OCI-LY7 (cell line): ENCODE data around the gene PLA2G4E. TPM values are rescaled to one million over a fixed set of nuclear protein-coding genes. Genes with fewer than 3 reads are reported as not detected.

Experiments used
- BruUV-seq: library from RNA; stranded (reverse); fragments of 400-500 nt; replicated peaks from 2 replicates; lab custom pipeline; 2021; lab: Mats Ljungman, UMichigan
- CTCF ChIA-PET: fragments of 300-600 bp; sonication (Branson Sonifier 250); formaldehyde crosslinking; loops from one replicate; lab custom pipeline; 2022; ENCODE audit warnings: antibody characterized with exemption; ENCODE audit not compliant: unreplicated experiment; lab: Charles Lee
- POLR2A ChIA-PET: fragments of 300-600 bp; sonication (Branson Sonifier 250); formaldehyde crosslinking; loops from one replicate; lab custom pipeline; 2022; ENCODE audit warnings: antibody characterized with exemption; lab: Charles Lee
- DNase-seq: peaks from one replicate; pipeline ENCODE4 v3.0.0-alpha.2; 2015; ENCODE audit warnings: low spot score
- H2AFZ ChIP-seq: fragments of 200-600 bp; sonication (generic), shearing (Covaris generic); 2 replicates; pipeline ENCODE4 v1.6.1; 2014; ENCODE audit warnings: mild to moderate bottlenecking, antibody characterized with exemption, low read length, moderate library complexity
- H3K27ac ChIP-seq: fragments of 200-600 bp; sonication (generic); 2 replicates; pipeline ENCODE4 v1.5.1; 2014; ENCODE audit warnings: mixed run types, low read depth, mild to moderate bottlenecking, moderate library complexity, low read length, inconsistent platforms; ENCODE audit not compliant: poor library complexity, severe bottlenecking
- H3K36me3 ChIP-seq: fragments of 200-600 bp; sonication (generic); 2 replicates; pipeline ENCODE4 v1.6.1; 2014; ENCODE audit warnings: mild to moderate bottlenecking, antibody characterized with exemption, low read length, moderate library complexity, mixed read lengths; ENCODE audit not compliant: insufficient read depth
- H3K4me1 ChIP-seq: fragments of 200-600 bp; sonication (generic); 2 replicates; pipeline ENCODE4 v1.5.1; 2014; ENCODE audit warnings: mild to moderate bottlenecking, low read length; ENCODE audit not compliant: insufficient read depth, poor library complexity, severe bottlenecking
- H3K4me2 ChIP-seq: fragments of 200-600 bp; sonication (generic); 2 replicates; pipeline ENCODE4 v1.6.1; 2014; ENCODE audit warnings: mild to moderate bottlenecking, low read length
- H3K4me3 ChIP-seq: fragments of 200-600 bp; sonication (generic); 2 replicates; pipeline ENCODE4 v1.5.1; 2014; ENCODE audit warnings: mild to moderate bottlenecking, low read depth, low read length; ENCODE audit not compliant: poor library complexity, severe bottlenecking
- H3K79me2 ChIP-seq: fragments of 200-600 bp; sonication (generic); 2 replicates; pipeline ENCODE4 v1.6.1; 2016; ENCODE audit warnings: low read depth, mild to moderate bottlenecking, low read length, moderate library complexity, mixed read lengths; ENCODE audit not compliant: insufficient read depth
- H3K9me2 ChIP-seq: fragments of 200-600 bp; sonication (generic); 2 replicates; pipeline ENCODE4 v1.6.1; 2016; ENCODE audit warnings: mild to moderate bottlenecking, low read length, mixed read lengths; ENCODE audit not compliant: insufficient read depth
- H3K9me3 ChIP-seq: fragments of 200-600 bp; sonication (generic); 2 replicates; pipeline ENCODE4 v1.6.1; 2014; ENCODE audit warnings: mild to moderate bottlenecking, mixed run types, low read length, mixed read lengths
- H4K20me1 ChIP-seq: fragments of 200-600 bp; sonication (generic); 2 replicates; pipeline ENCODE4 v1.6.1; 2014; ENCODE audit warnings: mild to moderate bottlenecking, antibody characterized with exemption, low read length, moderate library complexity, mixed read lengths; ENCODE audit not compliant: insufficient read depth
- CTCF ChIP-seq: fragments of 200-600 bp; sonication (generic); conservative IDR thresholded peaks from 2 replicates; pipeline ENCODE4 v1.5.1; 2014; ENCODE audit warnings: mild to moderate bottlenecking, antibody characterized with exemption, low read length, moderate library complexity, mixed read lengths
- EZH2phosphoT487 ChIP-seq: fragments of 200-600 bp; sonication (generic); IDR thresholded peaks from 2 replicates; pipeline ENCODE4 v1.6.1; 2018; ENCODE audit warnings: low read depth, borderline replicate concordance, mild to moderate bottlenecking, mixed run types, antibody characterized with exemption, low read length, moderate library complexity, mixed read lengths
- intact Hi-C: fragments of 100-400 bp; cut with micrococcal nuclease; formaldehyde crosslinking; loops from one replicate; pipeline ENCODE4 v1.10.0; 2022; ENCODE audit not compliant: unreplicated experiment
- total RNA-seq, 2 experiments: library from RNA; depleted of rRNA in 1 of 2; stranded (reverse); fragments of >200 nt in 1 of 2; shearing (Covaris generic) in 1 of 2; gene quantifications; 2 replicates each; pipeline ENCODE4 v1.2.3, GENCODE V29; 2014 to 2022

PLA2G4E gene
- total RNA-seq, 2 experiments from 2014 or later, result not detected

DNA sequence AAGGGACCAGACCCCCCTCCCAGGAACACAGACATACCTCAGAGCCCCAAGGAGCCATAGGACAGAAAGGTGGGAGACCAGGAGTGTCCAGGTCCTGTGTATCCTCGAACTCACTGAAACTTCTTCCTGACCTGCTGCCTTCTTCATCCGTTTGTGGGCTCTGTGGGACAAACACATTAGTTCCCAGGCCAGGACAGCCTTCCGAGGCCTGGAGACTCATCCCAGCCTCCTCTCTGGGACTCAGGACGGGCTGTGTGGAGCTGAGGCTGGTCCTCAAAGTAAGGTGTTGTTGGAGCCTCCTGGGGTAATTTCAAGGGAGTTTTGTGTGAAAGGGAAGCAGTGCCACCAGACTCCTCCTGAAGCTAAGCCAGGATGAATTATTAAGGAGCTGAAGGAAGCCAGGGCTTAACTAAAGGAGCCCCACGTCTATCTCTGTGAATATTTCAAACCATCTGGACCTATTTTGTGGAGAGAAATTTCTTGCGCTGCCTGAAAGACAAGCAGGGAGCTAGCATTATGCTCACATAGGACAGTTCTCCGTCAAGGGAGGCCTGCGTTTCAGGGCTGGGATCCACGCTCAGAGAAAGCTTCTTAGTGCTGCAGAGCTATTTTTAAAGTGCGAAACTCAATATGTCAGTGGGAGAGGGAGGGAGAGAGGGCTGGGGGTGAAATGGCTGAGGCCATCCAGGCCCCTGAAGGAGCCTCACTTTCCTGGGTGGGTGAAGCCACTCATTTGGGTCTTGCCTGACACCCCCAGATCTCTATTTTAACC is 29.8 kb upstream of the PLA2G4E start:
- no peak for DNase-seq
- Histone ChIP-seq H3K79me2 (no peaks in the 10 kb centered on the region), H3K4me3 (no peak overlapping the region), H3K27ac (no peak overlapping the region), H3K4me1 (no peaks in the 10 kb centered on the region), H3K36me3 (no peaks in the 10 kb centered on the region), H3K9me2 (no peaks in the 10 kb centered on the region), H2AFZ (no peak overlapping the region), H4K20me1 (no peaks in the 10 kb centered on the region), H3K4me2 (no peak overlapping the region), H3K9me3 (no peaks in the 10 kb centered on the region)
- no TSS peak for BruUV-seq
- CTCF ChIA-PET, result no interaction called here
- intact Hi-C loops, result no loop called here
- TF ChIP-seq CTCF (no peak), EZH2phosphoT487 (no peak)
- POLR2A ChIA-PET, result interaction anchor here (0.9 kb wide), 1 partner anchor 11 kb away, joined by 3 read pairs; no protein-coding TSS in a partner anchor

GRCh38 chr15:42048821-42049200 is 28.0 kb upstream of the PLA2G4E start:
- Histone ChIP-seq H3K4me3 (no peak overlapping the region), H3K4me1 (no peaks in the 10 kb centered on the region), H3K36me3 (no peaks in the 10 kb centered on the region), H3K9me3 (no peaks in the 10 kb centered on the region), H3K4me2 (no peak overlapping the region), H2AFZ (no peak overlapping the region), H3K79me2 (no peaks in the 10 kb centered on the region), H4K20me1 (no peaks in the 10 kb centered on the region), H3K27ac (no peak overlapping the region), H3K9me2 (no peaks in the 10 kb centered on the region)
- DNase-seq, result no peak
- ChIA-PET CTCF (no interaction called here), POLR2A (interaction anchor here (1.0 kb wide), 1 partner anchor 74 kb away, joined by 4 read pairs; no protein-coding TSS in a partner anchor)
- BruUV-seq, result no TSS peak
- no peak for TF ChIP-seq EZH2phosphoT487
- no peak for TF ChIP-seq CTCF
- intact Hi-C loops, result no loop called here
